NCI-H2227 treated with DMSO at 0.1 percent for 48 hours (cell line): Measurements from ENCODE around the gene DYRK1A.

Experiments
- DNase-seq: peaks from one replicate; lab custom pipeline; 2025; lab: John Stamatoyannopoulos, UW

The DYRK1A gene

DNA sequence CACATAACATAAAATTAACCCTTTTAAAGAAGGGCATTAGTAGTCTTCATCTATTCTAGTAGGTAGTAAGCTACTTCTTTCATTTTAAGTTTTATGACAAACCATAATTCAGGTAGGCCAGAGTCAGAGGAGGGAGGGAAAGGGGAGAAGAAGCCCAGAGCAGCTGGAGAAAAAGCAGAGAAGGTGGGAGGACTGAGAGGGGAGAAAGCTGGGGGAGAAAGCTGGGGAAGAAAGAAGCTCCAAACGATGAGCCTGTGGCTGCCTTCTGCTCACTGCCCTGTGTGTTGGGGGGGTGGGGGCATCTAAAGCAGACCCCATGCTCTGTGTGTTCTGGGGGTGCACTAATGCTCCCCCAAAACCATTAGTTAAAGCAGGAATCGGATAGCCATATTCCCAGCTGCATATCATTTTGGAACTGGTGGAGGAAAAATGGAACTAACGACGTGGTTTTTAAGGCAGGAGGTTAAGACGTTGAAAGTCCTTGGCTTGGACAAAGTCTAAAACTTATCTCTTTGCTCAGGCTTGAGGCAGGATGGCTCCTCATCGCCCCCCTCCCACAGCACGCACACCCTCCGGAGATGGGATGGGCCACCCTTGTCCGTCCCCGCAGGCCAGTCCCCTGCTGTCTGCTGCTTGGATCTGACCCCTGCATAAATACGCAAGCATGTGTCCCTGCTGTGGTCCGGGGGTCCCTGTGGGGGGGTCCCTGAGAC is 184.2 kb downstream of the DYRK1A start:
- DNase-seq = no peak

DNA sequence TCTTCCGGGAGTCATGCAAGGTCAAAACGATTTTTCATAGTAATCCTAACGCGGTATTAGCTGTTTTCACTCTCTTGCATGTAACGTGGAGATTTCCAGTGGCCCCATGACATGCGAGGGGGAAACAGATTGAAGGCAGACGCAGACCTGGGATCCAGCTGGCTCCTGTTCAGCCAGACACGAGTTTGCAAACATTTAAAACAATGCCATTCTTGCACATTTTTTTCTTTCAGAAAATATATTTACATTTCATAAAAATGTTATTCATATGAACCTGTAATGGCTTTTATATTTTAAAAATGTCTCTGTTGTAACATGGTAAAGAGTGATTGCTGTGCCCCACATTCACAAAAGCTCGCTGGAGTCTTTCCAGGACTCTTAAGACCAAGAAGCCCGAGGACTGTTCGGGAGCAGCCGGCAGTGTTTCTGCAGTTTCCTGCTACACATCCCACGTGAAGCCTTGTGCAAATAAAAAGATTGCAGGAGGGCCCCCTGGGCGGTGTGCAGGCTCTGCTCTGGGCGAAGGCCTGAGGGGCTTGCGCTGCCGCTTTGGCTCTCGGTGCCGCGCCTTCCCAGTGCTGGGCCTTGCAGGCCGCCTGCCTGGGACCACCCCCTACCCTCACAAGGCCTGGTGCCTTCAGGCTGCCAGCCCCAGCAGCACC is 184.9 kb downstream of the DYRK1A start:
- no peak for DNase-seq

DNA sequence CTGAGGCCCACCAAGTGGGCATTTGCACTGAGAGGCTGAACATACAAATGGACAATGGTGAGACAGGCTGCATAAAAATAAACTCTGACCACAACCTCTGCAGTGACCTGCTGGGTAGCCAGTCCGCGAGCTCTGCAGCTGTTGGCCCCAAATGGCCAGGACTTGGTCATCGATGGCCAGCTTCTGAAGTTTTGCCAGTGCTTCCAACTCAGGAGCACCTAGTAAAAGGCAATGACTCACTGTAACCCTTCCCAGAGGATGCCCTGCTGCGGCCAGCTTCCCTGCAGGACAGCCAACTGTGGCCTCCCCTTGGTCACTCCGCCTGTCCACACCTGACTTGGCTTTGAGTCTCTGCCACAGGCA is 185.4 kb downstream of the DYRK1A start:
- no peak for DNase-seq

DNA sequence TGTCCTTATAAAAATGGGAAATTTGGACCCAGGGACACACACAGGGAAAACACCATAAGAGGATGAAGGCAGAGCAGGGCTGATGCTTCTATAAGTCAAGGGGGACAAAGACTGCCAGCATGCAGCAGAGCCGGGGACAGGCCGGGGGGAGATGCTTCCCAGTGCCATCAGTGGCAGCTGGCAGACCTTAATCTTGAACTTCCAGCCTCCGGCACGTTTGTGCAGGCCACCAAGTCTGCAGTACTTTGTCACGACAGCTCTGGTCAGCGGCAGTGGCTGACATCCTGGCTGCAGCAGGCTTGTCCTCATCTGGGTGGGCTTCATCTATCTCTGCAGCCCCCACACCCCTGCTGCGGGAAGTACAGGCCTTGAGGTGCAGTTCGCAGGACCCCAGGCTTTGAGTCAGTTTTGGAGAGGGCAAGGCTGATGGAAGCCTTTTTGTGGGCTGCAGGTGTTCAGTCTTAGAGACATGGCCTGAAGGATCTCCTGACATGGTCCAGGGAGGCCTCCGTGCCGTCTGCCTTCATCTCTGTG is 186.0 kb downstream of the DYRK1A start:
- DNase-seq = no peak

DNA sequence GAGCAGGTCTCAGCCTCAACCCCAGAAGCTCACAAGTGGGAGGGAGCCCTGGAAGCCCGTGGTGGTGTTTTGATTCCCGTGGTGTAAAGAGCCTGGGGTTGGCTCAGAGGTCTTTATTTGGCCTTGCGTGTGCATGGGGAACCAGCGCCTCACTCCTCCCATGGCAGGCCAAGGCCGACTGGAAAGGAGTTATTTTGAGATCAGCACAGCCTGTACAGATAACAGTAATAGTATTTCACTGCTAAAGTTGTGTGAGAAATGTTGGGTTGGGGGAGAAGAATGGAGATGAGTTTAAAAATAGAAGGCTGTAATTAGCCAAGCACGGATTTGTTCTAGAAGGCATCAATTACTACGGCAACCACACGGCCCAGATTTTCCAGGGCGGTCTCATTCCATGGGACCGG is 186.5 kb downstream of the DYRK1A start:
- no peak for DNase-seq

DNA sequence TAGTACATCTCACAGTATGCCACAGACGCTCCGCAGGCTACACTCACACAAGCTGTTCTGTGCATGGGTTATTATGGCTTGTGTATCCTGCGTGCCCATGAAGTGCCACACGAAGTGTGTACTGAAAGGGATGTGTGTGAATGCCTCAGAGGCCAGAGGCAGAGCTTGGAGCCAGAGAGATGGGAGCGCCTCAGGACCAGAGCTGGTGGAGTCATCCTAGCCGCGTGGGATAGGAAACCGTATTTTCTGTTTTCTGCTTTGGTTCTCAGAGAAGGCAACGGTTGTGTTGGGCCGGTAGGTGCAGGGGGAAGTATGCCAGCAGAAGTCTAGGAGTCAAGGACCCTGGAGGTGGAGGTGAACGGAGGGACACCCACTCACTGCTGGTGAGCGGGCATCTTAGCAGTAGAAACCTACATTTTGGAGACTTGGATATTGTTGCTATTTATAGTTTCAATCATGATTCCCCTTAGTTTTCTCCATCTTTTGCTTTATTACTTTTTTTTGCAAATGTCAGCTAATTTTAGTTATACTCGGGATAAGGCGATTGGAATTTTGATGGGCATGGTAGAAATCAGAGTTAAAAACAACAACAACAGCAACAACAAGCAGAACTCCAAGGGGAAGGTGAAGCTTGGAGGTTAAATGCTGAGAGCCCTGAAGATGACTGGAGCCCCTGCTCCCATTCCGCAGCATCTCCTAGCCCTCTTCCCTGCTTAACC is 188.2 kb downstream of the DYRK1A start:
- no peak for DNase-seq

DNA sequence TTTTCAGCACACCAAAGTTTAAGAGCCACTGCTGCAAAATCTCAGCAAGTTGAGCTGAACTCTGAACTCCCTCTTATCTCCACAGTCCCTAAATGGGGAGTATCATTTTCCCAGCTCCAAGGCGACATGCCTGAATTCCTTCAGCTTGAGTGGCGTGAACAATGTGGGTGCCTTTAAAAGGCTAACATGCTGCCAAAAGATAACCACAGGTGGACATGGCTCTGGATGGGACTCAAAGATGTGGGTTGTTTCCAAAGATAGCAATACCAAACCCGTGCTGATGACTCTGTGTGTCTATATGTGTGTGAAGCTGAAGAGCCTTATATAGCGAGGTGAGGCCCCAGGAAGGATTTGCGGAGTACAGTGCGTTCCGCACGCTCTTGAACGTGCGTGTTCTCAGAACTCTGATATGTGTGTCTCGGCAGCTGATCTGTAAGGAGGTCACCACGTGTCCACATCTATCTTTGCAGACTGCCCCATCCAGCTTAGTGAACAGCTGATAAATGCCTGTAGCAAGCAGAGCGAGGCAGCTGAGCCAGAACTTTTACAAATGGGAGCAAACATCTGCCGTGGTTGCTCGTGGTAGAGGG is 189.2 kb downstream of the DYRK1A start:
- DNase-seq = no peak

DNA sequence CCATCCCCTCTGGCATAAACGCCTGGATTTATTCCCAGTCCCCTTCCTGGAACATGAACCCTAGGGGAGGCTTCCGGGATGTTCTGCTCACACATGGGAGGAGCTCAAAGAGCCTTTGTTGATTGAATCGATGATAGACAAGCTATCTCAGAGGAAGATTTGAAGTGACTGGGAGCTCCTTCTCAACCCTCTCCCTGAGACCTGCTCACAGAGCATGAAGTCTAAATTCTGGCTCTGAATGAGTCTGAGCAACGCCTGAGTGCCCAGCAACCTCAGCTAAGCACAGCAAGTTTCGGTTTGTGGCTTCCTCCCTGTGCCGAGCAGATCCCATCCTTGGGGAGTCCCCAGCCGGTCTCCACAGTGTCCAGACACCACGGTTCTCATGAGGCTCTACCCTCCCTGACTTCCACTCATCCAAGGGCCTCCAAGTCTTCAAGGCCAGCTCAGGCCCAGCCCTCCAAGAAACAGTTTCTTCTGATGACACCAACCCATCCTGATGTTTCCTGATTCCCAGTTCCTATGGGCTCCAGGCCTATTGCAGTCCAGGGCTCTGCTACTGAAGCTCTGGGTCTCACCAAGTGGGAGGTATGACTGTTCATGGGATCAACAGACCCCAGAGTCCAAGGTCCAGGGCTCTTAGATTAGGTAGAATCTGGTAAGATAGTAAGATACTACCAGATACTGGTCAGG is 190.8 kb downstream of the DYRK1A start:
- DNase-seq = no peak

DNA sequence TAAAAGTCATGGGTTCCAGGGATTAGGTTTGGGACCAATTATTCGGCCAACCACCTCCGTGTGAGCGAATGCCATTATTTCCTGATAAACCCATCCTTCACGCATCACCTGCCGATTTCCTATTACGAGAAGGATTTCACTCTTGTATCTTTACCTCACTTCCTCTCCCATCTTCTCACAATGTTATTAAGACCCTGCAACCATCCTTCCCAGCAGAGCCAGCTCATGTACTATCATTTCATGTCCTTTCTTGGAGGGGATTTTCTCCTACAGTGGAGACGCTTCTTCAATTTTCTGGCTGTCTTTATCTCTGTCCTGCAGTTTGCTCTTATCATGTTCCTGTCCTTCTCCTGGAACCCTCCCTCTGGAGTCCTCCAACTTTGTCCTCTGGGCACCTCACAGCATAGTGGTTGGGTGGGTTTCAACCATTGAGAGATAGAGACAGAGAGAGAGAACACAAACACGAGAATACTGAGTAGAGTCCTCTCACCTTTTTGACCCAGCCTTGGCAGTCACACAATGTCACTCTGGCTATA is 192.2 kb downstream of the DYRK1A start:
- no peak for DNase-seq

DNA sequence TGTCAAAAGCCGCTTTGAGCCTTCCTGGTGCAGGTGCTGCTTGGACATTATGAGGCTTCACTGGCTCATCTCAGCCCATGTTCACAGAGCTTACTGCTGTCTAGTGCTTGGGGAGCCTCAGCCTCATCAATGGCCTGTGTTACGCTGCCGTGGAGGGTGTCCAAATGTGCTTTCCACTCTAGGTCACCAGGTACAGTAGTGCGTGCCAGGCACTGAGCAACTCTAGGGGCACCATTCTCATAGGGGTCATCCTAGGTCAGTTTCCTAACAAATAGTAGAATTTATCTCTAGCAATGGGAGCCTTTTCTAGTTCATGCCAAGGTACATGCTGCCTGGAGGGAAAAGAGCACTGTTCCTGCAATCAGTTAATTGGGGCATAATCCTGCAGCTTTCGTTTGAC is 193.8 kb downstream of the DYRK1A start:
- DNase-seq = no peak

DNA sequence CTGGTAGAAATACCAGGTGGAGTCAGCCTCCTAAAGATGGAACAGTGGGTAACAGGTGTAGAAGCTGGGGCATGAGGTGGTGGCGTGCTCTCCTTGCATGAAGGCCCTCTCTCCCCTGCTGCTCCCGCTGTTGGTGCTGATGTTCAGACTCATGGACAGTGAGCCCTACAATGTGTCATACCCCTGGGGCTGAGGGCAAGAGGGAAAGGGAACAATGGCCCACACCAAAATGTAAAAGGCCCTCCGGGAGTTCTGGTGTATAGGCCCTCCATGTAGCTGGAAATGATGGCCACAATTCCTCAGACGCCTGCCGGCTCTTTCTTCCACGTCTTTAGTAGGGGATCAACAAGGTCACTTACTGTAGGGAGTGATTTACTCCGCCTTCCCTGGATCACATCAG is 194.9 kb downstream of the DYRK1A start:
- no peak for DNase-seq

DNA sequence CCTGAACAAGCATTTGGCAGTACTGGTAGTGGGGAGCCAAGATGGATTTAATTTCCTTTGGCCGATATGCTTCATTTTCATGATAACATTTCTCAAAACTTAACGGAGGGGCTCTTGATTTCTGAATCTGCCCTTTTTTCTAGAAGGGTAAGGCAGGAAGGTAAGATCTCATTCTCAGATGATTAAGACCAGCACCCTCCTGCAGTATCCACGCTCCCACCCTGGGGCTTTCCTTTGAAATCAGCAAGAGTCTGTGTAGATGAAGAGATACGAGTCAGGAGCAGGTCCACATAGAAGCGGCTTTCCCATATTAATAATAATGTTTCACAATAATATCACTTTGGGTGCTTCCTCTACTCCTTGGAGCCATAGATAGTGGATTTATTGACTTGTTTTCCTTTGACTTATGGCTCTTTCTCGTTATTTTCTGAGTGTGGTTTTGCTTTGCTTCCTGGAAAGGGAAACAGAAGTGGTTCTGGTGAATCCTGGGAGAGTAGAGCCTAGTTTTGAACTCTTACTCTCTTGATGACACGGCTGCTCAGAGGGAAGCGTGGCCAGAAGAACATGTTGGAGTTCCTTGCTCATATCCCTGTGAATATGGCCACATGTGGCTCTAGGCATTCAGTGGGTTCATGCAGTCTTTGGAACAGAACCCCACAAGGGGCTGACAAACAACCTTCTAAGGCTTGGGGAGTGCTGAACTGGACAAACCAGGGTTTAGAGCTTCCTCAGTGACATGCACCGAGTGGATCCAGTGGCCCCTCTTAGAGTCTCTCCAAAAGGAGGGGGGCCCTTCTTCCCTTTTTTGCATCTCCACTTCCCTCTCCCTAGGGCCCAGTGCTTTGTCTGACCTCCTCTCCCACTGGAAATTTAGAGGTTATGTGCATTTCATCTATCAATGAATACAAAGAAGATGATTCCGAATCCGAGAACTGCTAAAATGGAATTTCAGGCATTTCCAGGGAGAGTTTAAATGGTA is 195.7 kb downstream of the DYRK1A start:
- no peak for DNase-seq

DNA sequence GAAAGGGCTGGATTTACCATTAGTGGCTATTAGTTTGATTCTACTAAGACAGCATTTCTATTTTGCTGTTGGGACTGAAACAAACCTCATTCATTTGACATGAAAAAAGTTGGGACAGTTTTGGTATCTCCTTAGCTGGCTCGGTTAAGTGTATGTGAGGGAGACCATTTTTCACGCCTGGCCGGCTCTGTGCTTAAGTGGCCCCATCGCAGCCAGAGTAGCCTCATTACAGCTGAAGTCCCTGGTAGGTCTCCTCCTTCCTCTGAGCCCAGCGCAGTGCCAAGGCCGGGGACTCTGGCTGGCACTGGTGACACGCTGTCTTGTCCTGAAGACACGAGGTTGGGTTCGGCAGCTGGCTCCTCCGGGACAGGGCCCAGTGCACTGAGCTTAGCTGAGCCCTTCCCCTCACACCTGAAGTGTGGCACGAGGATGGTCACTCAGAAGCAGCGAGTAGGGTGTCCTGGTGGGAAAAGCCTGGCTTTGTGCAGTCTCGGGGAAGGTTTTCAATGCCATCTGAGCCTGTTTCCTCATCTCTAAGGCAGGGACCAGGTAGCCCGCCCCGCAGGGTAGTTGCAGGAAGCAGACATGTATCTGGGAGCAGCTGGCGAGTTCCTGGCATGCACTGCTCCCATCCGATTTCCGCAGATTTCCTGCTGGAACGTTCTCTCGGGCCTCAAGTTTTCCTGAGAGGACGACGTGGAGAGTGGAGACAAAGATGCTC is 196.5 kb downstream of the DYRK1A start:
- no peak for DNase-seq

DNA sequence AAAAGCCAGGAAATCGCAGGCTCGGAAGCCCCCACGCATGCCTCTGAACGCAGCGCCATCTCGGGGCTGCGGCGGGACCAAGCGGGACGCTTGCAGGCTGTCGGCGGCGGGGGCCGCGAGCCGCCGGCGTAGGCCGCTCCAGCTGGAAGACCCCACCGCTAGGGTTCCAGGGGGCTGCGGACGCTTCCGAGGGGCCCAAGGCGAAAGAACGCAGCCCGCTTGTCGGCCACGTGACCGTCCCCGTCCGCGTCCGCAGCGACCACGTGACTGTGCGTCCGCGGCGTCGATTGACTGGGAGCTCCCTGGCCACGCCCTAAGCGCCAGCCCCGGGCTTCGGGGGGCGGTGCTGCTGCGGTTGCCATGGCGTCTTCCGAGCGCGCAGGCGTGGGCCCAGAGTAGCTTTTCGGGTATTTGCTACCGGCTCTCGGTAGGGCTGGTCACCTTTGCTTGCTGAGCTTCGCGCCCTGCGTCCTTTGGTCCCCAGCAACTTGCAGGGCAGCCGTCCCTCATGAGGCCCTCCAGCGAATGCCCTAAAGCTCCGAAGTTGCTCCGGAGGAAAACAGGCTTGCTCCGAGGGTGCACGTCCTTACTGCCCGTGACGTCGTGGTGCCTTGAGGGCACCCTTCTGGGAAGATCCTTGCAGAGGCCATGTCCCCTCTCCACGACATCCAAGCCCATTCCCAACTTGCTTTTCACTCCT is 197.2 kb downstream of the DYRK1A start:
- DNase-seq = peak; percentile 88

DNA sequence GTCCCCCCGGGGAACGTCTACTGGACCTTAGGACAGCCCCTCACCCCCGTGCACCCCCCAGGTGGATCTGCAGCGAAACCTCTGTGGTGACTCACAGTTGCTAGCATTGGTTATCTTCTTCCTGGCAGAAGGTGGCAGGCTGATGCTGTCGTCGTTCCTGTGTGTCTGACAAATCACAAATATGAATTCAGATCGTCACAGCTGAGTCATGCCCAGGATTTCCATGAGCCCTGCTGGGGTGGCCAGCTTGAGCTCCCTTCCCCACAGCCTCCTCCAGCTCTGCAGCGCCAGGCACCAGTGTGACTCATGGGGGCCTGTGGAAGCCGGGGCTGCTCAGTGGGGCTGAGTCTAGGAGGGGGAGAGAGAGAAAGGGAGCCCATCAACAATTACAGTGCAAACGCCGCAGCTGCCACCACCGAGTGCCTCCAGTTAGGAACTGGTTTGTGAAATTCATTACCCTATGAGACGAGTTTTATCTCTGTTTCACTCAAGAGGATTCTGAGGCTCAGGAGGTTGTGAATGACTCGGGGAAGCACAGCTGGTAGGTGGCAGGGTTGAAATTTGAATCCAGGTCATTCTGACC is 197.9 kb downstream of the DYRK1A start:
- DNase-seq = peak; percentile 43

DNA sequence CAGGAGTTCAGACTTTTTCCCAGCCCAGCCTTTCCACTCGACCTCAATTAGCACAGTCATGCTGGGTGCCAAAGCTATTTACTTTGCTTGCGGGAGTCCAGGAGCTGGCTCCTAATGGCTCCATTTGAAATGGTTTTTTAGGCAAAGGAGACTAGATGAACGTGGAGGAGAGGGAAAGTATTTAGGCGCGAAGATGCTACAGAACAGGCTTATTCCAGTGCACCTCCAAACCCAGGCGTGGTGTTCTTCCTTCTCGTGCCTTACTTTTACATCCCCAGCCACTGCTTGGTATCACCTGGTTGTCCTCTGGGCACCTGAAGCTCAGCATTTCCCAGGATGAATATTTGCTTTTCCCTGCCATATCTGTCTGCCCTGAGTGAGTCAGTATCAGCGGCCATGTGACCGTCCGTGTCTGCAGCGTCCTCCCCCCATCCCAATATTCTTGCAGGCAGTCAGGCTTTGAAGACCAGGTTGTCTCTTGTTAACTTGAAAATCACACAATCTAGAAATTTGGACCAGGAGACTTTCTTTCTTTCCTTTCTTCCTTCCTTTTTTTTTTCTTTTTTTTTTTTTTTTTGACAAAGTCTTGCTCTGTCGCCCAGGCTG is 198.5 kb downstream of the DYRK1A start:
- DNase-seq = no peak

DNA sequence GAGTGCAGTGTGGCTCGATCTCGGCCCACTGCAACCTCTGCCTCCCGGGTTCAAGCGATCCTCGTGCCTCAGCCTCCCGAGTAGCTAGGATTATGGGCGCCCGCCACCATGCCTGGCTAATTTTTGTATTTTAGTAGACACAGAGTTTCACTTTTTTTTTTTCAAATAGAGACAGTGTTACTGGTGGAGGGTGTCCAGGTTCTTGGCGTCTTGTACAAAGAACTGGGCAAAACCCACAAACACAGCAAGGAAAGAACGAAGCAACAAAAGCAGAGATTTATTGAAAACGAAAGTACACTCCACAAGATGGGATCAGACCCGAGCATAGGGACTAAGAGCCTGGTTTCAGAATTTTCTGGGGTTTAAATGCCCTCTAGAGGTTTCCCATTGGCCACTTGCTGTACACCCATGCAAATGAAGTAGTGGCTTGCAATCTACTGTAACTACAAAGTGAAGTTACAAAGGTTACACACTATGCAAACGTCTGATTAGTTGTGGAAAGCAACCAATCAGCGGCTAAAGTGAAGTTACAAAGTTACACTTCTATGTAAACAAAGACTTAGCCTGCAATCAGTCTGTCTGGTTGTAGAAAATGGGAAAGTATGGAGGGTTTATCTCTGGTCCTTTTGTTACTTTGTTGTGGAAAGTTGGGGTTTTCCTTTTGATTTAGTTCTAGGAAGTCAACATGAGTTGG is 199.1 kb downstream of the DYRK1A start:
- DNase-seq = no peak
